T47D (cell line): Measurements from ENCODE around the gene ADCYAP1R1.

ENCODE experiments used
- DNase-seq, 2 experiments: peaks; one replicate each; pipeline versions ENCODE4 v3.0.0 to v3.0.0-alpha.2; 2011 to 2012; ENCODE audit warnings: low read depth in 1 of 2, low spot score in 1 of 2
- JUND ChIP-seq: IDR thresholded peaks from 2 replicates; pipeline ENCODE4 v1.6.1; 2012; ENCODE audit warnings: low read depth
- in situ Hi-C: cut with HindIII; loops from 2 replicates; pipeline ENCODE4 v1.10.0; 2016; ENCODE audit warnings: low sequenced_read_pairs, low pct_unique_long_range_greater_than_20kb

The ADCYAP1R1 gene

GRCh38 chr7:31022726-31023125 lies 29.4 kb upstream of the ADCYAP1R1 start:
- DNase-seq: no peak
- no peak for TF ChIP-seq JUND
- in situ Hi-C loops: no loop called here

GRCh38 chr7:31023877-31024276 lies 28.2 kb upstream of the ADCYAP1R1 start:
- no peak for TF ChIP-seq JUND
- no peak for DNase-seq
- in situ Hi-C loops: no loop called here

- TF ChIP-seq JUND: no peak
- DNase-seq: no peak
- in situ Hi-C loops: no loop called here
These were observed 24.7 kb upstream of the ADCYAP1R1 start for GRCh38 chr7:31027161-31027965.

GRCh38 chr7:31028006-31028405 lies 24.1 kb upstream of the ADCYAP1R1 start:
- DNase-seq: no peak
- in situ Hi-C loops: no loop called here
- TF ChIP-seq JUND: no peak

GRCh38 chr7:31028417-31028992 lies 23.6 kb upstream of the ADCYAP1R1 start:
- in situ Hi-C loops: no loop called here
- TF ChIP-seq JUND: no peak
- no peak for DNase-seq

GRCh38 chr7:31029251-31030042 lies 22.7 kb upstream of the ADCYAP1R1 start:
- in situ Hi-C loops: no loop called here
- no peak for TF ChIP-seq JUND
- DNase-seq: no peak

- no peak for TF ChIP-seq JUND
- DNase-seq: no peak
- in situ Hi-C loops: no loop called here
These were observed 18.3 kb upstream of the ADCYAP1R1 start for GRCh38 chr7:31033674-31034300.

- in situ Hi-C loops: no loop called here
- TF ChIP-seq JUND: no peak
- DNase-seq: no peak
These were observed 15.2 kb upstream of the ADCYAP1R1 start for GRCh38 chr7:31036924-31037323.

- in situ Hi-C loops: no loop called here
- TF ChIP-seq JUND: no peak
- no peak for DNase-seq
These were observed 9.0 kb upstream of the ADCYAP1R1 start for GRCh38 chr7:31043051-31043471.

- TF ChIP-seq JUND: no peak
- no peak for DNase-seq
- in situ Hi-C loops: no loop called here
These were observed 7.6 kb upstream of the ADCYAP1R1 start for GRCh38 chr7:31044529-31044928.

- no peak for TF ChIP-seq JUND
- in situ Hi-C loops: no loop called here
- no peak for DNase-seq
These were observed 5.4 kb upstream of the ADCYAP1R1 start for GRCh38 chr7:31046723-31047122.

GRCh38 chr7:31047313-31048146 lies 4.6 kb upstream of the ADCYAP1R1 start:
- no peak for DNase-seq
- TF ChIP-seq JUND: no peak
- in situ Hi-C loops: no loop called here
